HG02938 (cell line): ENCODE measurements around the gene IGFL4.

ENCODE experiments used
- ATAC-seq: cut with Tn5 transposase; IDR thresholded peaks from one replicate; pipeline ENCODE4 v1.9.1; 2021; ENCODE audit warnings: mild to moderate bottlenecking, moderate library complexity; ENCODE audit not compliant: unreplicated experiment

IGFL4 gene

DNA sequence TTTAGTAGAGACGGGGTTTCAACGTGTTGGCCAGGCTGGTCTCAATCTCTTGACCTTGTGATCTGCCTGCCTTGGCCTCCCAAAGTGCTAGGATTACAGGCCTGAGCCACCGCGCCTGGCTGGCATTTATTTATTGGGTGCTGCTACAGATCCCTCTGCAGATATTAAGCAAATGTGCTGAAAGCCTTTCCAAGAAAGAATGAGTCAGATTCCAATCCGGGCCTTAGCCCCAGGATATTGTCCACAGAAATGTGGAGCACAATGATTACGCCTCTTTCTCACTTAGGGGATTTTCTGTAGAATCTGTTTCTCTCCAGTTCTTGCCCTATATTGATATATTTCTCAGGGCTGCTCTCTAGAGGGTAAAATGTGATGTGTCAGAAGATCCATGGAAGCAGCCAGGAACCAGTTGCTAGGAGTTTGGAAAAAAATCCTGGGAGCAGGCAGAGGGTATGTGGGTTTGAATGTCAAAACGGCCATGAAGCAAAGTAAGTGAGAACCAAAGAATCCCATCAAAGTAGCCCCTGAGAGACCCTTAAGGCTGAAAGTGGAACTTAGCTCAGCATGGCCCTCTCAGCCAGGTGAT lies 24.8 kb upstream of the IGFL4 start:
- ATAC-seq: no peak

DNA sequence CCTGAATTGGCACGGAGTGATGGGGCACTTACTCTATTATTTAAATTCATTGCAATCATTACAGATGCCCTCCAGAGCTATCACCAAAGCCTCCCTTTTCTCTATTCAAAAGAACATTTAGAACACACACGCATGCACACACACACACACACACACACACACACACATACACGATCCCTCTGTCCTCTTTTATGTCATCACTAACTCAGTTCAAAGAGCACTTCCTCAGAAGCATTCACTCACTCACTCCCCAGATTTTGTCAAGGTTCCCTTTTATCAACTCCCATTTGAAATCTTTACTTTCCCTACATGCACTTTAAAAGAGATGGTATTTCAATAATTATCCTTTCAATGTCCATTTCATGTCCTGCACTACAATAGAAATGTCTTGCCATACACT lies 22.4 kb upstream of the IGFL4 start:
- ATAC-seq: no peak

DNA sequence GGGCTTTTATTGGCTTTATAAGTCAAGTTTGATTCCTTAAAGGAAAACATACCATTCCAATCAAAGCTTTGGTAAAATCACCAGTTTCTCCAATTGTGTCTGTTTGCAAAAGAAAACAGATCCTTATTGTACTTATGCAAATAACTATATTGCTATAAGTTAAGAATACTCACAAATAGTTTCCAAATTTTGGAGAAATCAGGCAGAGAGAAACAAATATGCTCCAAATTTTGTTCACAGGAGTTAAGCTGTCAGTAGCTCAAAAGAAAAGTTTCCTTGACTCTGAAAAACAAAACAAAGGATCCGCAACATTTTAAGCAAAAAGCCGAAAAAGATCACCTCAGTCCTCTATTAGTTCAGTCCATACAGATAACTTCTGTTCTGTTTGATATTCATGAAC lies 19.2 kb upstream of the IGFL4 start:
- no peak for ATAC-seq

DNA sequence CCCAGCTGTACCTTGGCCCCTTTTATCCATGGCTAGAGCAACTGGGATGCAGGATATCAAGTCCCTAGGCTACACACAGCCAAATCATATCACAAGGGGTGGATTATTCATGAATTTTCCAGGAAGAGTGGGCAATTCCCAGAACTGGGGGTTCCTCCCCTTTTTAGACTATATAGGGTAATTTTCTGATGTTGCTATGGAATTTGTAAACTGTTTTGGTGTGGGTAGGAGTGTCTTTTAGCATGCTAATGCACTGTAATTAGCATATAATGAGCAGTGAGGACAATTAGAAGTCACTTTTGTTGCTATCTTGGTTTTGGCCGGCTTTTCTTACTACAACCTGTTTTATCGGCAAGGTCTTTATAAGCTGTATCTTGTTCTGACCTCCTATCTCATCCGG lies 18.0 kb upstream of the IGFL4 start:
- ATAC-seq: no peak

DNA sequence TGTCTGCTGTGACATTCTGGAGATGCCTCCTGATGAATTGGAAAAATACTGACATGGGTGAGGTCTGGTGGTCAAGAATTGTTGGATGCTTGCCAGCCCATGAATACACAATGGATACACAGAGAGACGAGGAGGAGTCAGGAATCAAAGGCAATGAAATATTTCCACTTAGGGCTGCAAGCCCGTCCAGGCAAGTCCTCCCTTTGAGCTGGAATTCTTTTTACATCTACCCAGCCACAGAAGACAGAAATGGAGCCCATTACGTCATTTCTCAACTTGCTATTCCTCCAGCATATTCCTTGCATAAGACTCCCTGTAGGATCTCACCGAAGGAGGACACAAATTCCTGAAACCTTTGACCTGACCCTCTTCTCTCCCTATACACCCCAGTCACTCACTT lies 15.7 kb upstream of the IGFL4 start:
- ATAC-seq: no peak

DNA sequence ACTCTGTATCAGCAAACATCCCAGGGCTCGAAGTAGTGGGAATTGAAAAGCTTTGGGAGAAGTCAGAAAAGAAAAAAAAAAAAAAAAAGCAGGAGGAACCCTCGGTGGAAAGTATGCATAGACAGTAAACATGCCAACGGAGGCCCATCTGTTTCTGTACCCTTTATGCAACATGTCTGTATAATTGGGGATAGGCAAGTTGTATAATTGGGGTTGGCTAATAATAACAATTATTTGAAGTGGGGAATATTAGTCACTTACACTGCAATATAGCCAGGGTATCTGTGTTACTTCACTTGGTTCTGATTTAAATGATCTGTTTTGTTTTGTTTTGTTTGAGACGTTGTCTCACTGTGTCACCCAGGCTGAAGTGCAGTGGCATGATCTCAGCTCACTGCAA lies 12.1 kb upstream of the IGFL4 start:
- no peak for ATAC-seq

DNA sequence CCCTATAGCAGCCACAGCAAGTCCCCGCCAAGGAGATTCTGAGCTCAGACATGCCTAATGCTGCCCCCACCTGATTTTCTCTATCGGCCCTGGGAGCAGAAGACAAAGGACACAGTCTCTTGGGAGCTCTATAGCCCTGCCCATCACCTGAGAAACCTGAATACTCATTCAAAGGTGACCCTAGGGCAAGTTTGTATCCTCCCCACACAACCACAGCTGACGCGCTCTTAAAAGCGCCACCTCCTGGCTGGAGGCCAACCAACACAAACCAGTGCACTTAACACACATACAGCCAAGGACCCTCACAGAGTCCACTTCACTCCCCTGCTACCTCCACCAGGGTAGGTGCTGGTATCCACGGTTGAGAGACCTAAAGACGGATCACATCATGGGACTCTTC lies 8.8 kb upstream of the IGFL4 start:
- ATAC-seq: no peak

DNA sequence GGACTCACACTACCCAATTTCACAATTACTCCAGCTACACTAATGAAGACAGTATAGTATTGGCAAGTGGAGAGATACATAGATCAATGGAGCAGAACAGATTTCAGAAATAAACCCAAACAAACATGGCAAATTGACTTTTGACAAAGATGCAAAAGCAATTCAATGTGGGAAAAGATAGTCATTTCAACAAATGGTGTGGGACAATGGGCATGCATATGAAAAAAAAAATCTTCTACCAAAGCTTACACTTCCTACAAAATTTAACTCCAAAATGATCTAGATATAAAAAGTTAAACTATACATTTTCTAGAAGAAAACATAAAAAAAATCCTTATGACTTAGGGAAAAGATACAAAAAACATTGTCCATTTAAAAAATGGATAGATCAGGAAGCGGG lies 2.7 kb upstream of the IGFL4 start:
- ATAC-seq: no peak

DNA sequence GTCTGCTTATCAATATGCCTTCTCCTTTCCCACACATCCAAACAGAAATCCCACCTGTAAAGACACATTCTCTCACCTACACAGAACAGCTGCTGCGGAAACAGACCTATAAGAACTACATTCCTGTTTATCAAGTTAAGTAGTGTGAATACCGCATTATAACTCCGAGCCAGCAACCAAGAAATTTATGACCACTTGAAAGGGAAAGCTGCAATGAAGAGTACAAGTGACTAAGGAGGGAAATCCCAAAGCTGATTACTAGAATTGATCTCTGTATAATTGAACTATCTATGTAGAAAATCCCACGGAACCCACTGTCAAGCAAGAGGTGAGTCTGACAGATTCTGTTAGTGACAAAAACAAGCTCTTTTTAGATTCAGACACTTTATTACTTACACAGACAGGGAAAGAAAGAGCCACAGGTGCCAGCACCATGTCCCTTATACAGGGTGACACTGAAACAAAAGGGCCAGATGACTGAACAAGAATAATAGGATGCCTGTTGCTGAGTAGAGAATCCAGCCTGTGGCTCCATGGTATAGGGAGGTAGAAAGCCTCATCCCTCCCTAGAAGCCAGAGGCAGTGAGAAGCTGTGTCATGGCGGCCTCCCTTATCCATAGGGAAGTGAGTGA lies 1.6 kb upstream of the IGFL4 start:
- ATAC-seq: no peak

DNA sequence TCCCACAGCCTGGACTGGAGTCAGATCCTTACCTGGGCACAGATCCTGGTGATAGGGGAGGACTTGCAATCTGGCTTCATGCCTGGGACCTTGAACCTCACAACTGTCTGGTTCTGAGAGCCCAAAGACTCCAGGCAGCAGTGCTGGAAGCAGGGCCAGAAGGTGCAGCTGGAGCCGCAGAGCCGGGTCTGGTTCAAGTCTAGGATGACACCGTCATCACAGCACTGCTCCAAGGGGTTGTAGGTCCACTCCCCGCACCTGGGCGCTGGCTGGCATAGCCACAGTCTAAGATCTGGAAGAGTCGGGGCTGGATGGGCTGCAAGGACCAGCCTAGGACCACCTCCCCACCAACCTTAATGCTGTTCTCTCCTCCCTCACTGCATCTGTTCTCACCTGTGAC lies 677 bp downstream of the IGFL4 start:
- ATAC-seq: no peak

DNA sequence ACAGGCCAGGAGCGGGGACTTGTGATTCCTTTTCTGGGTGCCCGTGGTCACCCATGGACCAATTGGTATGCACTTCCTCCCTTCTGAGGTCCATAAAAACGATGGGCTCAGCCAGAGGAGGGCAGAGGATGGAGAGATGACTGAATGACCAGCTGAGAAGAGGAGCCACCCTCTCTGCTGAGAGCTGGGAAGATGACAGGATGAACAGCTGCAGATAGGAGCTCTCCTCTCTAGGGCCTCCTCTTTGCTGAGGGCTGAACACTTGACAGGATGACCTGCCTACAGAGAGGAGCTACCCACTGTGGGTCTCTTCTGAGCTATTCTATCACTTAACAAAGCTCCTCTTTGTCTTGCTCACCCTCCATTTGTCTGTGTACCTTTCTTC lies 4.1 kb downstream of the IGFL4 start:
- ATAC-seq: no peak

DNA sequence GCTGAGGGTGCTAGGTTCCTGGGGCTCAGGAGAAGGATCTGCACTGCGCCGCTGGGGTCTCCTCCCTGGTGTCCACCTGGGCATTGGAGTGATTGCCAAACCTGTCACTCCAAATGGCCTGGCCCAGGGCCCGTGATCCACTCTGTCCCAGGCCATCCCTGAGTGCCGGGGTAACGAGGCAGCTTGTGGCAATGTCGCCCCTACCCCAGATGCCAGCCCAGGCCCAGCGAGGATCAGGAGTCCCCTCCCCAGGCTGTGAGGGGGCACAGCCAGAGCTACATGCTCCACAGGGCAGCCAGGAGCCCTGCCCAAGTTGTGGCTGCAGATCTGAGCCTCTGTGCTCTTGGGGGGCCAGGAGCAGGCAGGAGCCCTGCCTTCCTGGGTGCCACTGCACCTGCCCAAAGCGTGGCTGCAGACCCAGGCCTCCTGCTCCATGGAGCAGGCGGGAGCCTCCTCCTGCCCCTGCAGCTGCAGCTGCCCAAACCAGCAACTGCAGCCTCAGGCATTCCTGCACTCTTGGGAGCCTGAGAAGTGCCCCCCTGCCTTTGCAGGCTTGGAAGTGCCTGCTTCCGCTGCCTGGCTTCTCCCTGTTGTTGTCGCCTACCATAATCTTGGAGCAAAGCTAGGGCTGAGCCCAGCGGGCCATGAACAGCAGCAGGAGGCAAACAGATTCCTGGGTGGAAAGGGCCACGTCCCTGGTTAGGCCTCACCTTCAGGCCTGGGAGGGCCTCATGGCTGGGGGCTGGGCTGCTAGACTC lies 4.6 kb downstream of the IGFL4 start:
- no peak for ATAC-seq

DNA sequence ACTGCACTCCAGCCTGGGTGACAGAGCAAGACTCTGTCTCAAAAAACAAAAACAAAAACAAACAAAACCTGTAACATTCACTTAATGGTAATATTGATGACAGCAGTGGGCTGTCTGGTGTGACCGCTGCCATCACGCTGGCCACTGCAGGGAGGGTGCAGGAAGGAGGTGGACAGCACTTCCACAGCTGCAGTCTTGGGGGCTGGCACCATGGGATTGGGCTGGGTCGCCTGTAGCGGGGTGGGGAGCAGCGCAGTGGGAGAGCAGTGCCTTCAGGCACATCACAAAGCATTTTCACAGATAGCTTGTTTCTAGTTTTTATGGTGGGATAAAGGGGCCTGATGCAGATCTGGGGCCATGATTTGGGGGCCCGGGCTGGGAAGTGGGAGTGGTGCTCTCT lies 5.3 kb downstream of the IGFL4 start:
- no peak for ATAC-seq

DNA sequence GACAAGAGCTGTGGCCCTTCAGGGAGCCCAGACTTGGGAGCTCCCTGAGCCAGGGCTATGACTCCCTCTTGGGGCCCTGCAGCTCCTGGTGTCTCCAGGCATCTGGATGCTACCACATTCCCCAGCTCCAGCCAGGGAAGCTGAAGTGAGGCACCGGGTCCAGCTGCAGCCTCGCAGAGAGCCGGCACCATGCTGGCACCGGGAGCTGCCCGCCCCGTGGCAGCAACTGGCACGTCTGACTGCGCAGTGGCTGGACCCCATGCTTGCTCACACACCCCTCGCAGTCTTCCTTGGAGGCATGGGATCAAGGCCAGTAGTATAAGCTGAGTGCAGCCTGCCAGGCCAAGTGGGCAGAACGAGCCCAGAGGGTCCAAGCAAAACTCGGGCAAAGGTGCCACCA lies 7.4 kb downstream of the IGFL4 start:
- no peak for ATAC-seq

DNA sequence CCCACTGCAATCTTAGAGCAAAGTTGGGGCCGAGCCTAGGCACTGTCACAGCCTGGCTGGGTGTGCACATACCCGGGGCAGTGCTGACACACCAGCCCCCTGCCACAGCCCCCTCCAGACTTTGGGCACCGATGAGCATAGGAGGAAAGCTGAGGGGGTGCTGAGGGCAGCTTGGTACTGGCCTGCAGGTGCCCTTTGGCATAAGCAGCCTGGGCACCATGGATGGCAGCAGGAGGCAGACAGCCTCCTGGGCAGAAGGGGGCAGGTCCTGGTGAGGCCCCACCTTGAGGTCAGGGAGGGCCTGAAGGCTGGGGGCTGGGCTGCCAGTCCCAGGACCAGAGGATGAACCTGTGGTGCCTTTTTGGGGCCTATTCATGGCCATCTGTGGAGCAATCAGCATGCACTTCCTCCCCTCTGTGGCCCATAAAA lies 8.2 kb downstream of the IGFL4 start:
- no peak for ATAC-seq

DNA sequence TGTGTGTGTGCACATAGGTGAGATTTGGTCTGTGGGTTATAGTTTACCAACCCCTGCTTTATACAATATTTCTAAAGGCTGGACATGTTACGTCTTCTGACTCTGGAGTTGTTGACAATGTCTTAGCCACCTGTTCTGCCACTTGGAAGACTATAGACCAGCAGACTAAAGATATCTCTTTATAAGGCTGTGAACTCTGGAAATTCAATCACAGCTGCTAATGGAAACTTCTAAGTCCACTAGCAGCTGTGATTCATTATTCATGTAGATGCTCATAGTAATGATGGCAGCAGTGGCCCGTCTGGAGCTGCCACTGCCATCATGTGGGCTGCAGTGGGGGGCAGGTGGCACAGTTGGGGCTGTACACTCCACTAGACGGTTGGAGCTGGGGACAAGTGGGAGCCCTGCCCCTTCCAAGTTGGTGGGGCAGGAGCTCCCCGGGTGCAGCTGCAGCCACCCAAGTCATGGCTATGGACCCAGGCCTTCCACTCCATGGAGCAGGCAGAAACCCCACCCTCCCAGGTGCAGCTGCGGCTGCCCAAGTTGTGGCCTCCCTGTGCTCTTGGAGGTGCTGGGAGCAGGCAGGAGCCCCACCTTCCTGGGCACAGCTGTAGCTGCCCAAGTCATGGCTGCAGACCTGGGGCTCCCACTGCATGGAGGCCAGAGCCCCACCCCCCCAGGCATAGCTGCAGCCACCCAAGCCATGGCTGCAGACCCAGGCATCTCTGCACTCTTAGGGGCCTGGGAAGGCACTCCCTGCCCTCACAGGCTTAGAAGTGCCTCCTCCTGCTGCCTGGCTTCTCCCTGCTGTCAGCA lies 8.8 kb downstream of the IGFL4 start:
- ATAC-seq: no peak

DNA sequence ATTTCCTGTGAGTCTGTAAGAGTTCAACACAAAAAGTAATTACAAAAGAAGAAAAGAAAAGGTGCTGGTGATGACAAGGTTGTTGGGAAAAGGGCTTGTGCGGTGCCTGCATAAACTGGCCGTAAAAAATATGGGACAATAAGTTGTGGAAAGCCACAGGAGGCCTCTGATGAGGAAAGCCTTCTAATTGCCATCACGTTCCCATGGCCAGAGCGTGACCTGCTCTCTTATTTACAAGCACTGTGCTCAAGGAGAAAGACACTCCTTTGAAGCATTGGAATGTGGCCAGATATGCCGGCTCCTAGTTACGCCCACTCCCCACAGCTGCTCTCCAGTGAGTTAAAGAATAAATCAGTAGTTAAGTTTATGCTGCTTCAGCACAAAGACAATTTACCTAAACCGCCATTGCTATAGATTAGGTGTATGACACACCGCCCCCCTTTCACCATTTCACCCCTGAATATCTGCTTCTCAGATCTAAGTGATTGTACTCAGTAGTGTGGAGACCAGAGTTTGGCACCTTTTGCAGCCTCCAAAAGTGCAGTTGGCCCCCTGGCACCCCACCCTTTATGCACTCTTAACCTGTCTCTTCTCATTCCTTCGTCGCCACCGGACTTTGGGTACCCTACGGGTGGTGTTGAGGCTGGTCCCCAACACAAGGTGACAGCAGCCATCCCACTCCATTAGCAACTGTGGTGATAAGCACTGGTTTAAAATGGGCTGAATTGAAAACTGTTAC lies 9.8 kb downstream of the IGFL4 start:
- no peak for ATAC-seq

DNA sequence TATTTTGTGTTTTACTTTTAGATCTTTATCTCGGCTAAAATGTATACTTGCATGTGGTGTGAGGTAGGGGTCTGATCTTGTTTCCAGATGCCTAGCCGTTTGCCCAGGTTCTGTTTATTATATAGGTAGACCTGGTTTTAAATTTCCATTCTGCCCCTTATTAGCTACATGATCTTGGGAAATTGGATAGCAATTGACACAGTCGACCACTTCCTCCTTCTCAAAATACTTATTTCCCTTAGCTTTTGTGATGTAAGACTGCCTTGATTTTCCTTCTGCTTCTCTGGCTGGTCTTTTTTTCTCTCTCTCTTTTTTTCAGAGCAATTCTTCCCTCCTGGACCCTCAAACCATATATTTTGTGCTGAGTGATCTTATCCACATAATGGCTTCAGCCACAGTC lies 15.0 kb downstream of the IGFL4 start:
- ATAC-seq: no peak

DNA sequence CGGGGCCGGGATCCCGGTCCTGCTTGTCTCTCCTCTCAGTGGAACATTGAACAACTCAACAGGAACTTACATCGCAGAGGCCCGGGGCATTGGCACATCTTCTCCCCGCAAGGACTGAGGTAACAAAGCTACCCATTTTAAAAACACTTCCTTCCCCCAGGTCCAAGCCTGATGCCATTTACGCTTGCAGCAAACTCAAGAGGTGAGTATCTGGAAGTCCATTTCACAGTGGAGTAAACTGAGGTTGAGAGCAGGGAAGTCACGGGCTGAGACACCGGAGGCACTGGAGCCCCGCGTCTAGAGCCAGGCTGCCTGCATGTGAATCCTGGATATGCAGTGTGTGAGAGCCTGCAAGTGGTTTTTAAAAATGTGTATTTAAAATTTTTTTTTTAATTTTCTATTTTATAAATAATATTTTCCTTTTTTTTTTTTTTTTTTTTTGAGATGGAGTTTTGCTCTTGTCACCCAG lies 17.5 kb downstream of the IGFL4 start:
- no peak for ATAC-seq

DNA sequence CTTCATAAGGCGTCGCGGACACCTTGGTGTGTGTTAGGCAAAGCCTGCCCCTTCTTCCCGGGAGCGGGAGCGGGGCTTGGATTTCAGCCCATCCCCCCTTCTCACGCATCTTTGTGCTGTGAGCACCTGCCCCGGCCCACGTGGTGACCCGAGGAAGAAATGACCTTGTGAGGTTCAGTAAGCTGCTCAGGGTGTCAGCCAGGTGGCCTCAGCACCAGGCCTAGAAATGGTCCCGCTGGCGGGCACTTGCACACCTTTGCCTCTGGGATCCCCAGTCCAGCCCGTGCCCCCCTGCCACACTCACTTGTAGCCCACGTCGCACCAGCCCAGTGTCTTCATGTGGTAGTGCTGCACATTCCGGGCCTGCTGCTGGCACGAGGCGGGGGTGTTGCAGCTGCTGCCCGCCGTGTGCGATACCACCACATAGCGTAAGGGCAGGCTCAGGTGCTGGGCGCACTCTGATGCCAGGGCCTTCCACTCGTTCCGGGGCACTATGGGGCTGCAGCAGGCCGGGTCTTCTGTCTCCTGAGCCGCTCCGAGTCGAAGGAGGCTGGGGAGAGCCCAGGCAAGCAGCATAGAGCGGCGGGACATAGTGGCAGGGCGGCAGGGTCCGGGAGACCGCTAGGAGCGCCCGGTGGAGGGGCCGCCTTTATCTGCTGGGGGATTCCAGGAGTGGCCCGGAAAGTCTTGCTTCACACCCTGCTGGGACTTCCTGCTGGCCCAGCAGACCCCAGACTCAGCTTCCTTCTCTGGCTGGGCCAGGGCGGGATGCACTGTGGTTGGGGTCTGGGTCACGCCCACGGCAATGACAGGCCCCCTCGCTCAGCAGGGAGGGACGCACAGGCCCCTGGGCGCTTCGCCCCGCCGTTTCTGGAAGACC lies 18.1 kb downstream of the IGFL4 start, which contains the start of gene PGLYRP1:
PGLYRP1 (minus strand) TSS at position 623 of the 880 bp plus-strand sequence; CDS start at position 591, 32 bp downstream.
- no peak for ATAC-seq
